ENCODE results near the gene HOXC5.
A peak's percentile ranks its signal among the peaks of the same experiment; 100 is the strongest.

HOXC5 gene

GRCh38 chr12:54050482-54050810 is 17.6 kb downstream of the HOXC5 start:
- no peak for DNase-seq

- DNase-seq, result no peak
These were observed 18.4 kb downstream of the HOXC5 start for GRCh38 chr12:54051026-54051842.

GRCh38 chr12:54051874-54052437 is 19.1 kb downstream of the HOXC5 start:
- no peak for DNase-seq

DNA sequence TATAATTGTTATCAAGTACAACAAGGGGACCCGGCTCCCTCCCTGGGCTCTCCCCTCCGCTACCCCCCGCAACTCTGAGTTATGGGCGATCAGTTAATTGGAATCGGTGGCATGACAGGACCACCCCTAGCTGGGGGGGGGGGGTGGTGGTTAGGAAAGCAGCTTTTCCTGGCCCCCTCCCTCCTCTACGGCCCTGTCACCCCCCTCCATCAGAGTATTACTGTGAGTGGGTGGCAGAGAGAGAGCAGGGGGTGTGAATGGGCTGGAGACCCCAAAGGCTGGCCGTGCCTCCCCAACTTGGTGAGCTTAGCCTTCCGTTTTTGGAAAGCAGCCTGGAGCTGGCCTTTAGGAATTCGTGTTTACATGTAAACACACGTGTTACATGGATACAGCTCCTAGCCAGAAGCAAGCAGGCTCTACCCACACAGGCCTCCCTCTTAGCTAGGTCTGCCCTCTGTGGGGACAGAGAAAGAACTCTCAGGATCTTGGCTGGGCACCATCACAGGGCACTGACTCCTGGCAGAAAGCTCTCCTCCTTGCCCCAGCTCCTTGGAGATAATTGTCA is 19.7 kb downstream of the HOXC5 start:
- DNase-seq, result no peak

DNA sequence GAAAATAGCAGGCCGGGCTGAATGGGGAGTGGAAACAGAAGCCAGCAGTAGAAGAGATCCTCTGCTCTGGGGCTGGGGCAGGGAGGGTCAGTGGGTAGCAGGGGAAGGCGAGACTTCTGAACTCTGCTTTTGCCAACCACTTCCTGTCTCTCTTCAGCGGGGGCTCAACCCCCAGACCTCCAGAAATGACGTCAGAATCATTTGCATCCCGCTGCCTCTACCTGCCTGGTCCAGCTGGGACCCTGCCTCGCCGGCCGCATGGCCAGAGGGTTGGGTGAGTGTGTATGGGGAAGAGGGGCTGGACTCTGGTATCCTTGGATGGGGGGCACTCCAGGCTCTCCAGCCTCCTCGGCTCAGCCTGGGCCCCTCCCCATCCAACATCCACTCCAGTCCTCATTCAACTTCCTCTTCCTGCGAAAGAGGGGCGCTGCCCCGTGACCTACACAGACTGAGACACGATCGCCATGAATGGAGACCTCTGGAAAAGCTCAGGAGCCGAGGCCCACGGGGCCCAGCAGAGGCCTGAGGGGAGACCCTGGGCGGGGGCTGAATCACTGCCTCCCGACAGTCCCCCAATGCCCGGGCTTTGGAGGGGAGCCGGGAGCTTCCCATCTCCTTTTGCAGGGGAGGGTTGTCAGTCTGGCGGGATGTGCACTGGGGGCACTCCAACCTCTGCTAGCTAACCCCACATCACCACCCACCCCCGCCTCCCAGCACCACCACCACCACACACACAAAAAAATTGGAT is 20.3 kb downstream of the HOXC5 start:
- DNase-seq, result peak; percentile 63

- DNase-seq, result no peak
These were observed 21.2 kb downstream of the HOXC5 start, which contains the start of gene HOXC4 for GRCh38 chr12:54053751-54054741. Gene HOXC4, plus strand, starts transcription at chr12:54053835. Its CDS starts 88 bp downstream, at chr12:54053923.

DNA sequence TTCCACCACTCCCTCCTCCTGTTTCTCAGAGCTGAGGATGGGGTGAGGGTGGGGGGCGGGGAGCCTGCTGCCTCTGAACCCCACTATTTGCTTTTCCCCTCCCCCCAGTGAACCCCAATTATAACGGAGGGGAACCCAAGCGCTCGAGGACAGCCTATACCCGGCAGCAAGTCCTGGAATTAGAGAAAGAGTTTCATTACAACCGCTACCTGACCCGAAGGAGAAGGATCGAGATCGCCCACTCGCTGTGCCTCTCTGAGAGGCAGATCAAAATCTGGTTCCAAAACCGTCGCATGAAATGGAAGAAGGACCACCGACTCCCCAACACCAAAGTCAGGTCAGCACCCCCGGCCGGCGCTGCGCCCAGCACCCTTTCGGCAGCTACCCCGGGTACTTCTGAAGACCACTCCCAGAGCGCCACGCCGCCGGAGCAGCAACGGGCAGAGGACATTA is 21.9 kb downstream of the HOXC5 start:
- DNase-seq, result no peak

GRCh38 chr12:54055552-54055951 is 22.7 kb downstream of the HOXC5 start:
- no peak for DNase-seq

DNA sequence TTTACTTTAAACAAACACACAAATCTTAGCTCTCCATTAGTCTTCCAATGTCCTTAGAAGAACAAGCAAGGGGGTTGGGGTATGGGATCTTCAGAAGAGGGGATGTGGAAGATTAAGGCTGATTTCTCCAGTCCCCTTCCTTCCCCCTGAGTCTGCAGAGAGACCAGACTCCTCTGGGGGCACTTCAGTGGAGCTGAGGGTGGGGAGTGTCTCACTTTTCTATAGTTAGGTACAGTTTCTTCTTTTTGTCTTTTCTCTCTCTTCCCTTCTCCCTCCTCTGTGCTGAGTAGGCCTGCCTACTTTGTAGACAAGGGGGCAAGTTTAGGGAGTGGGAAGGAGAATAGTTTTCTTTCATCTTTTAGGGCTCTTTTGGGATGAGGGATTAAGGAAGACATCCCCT is 23.3 kb downstream of the HOXC5 start:
- DNase-seq, result no peak

- DNase-seq, result no peak
These were observed 25.4 kb downstream of the HOXC5 start for GRCh38 chr12:54058128-54058768.

DNA sequence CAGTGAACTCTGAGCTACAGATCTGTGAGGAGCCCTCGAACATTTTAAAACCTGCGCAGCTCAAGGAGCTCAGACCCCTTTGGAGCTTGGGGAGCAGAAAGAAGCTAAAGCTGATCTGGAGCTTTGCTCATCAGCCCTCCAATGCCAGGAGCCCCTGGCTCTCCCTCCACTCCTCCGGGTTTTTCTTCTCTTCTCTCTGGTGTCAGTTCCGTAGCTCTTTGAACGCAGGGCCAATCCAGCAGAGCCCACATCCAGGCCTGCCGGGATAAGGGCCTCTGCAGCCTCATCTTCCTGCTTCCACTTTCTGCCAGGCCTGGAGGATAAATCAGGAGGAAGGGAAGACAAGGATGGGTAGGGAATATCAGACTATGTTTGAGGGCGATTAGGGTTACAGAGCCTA is 26.8 kb downstream of the HOXC5 start:
- no peak for DNase-seq

DNA sequence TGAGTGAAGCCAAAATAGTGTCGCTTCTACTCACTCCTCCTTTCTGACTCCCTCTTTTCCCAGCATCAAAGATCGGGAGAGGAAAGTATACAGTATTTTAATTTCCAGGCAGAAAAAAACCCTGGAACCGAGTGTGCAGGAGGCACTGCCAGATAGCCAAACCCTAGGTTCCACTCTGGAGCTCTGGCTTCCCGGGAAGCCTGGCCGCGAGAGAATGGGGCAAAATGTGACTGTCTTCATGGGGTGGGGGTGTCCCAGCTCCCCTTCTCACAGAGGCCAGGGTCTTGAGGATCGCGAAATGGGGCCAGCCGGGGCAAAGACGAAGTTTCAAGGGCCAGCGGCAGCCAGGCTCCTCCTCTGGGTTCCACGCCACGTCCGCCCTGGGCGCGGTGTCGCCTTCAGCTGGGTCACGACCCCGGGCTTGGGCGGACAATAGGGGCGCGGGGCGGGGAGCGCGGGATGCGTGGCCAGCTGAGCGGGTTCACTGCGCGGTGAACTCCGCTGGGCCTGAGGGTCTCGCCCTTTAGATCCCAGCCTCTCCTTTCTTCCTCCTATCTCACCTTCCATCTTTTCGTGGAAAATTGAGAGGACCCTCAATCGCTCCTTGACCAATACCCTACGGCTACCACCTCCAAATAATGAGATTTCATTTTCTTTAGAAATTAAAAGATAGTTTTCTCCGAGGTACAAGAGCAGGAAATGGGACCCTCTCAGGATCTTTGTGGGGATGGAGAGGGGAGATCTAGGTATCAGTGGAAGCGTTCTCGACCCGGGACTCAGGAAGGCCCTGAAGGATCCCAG is 27.5 kb downstream of the HOXC5 start:
- no peak for DNase-seq

- DNase-seq, result no peak
These were observed 28.3 kb downstream of the HOXC5 start for GRCh38 chr12:54060975-54061778.

DNA sequence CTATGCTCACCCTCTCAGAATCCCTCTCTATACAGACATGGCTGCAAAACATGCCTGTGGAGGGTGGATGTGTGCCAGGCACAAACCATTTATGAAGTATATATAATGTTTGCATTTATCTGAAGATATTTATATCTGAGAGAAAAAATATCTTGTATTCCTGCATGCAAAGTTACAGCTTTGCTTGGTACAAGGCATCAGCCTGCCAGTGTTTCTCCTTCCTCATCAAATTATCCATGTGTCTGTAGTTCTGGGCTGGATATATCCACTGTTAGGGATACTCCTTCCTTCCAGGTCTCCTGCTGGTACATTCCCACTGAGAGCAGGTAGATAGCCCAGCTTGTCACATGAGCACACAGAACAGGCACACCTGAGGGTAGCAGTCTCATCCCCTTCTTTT is 32.8 kb downstream of the HOXC5 start:
- DNase-seq, result no peak

- no peak for DNase-seq
These were observed 33.6 kb downstream of the HOXC5 start for GRCh38 chr12:54066408-54066807.

DNA sequence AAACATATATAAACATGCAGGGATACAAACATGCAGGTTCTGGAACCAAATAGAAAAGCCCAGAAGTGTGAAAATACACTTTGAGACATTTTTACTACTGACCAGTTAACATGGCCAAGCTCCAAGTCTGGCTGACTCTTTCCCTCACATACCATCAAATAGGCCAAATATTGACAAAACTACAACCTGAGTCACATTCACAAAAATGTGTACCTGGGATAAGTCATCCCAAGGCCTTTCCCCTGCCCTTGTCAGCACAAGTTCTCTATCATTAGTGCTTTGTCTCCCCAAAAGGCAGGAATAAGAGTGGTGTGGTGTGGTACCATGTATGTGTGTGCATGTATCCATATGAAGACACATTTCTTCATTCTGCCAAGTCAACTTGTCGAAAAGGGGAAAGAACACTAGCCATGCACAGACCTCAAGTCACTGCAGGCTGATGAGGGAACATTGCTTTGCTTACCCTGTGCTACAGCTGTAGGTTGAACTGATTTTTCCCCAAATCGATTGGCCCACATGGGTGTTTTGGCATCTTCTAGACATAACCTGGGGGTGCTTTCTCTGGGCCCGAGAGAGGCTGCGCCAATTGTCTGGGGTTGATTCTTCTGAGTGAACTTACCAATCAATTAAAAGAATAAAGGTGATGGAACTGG is 35.7 kb downstream of the HOXC5 start:
- DNase-seq, result no peak

GRCh38 chr12:54071942-54072341 is 39.1 kb downstream of the HOXC5 start:
- no peak for DNase-seq

DNA sequence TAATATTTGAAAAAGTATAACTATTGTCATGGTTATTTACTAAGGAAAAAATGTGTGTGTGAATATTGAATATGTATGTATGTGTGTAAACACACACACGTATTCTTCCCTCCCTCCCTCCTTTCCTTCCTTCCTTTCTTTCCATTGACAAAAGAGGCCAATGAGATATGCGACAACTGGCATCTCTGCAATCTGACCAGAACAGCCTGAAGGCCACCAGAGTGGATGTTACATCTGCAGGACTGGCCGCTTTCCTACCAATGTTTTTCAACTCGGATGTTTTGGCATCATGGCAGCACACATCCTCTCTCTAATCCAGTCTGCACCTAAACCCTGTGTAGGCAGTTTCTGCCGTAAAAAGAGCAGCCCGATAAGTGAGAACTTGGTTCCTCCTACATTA is 41.5 kb downstream of the HOXC5 start:
- no peak for DNase-seq

DNA sequence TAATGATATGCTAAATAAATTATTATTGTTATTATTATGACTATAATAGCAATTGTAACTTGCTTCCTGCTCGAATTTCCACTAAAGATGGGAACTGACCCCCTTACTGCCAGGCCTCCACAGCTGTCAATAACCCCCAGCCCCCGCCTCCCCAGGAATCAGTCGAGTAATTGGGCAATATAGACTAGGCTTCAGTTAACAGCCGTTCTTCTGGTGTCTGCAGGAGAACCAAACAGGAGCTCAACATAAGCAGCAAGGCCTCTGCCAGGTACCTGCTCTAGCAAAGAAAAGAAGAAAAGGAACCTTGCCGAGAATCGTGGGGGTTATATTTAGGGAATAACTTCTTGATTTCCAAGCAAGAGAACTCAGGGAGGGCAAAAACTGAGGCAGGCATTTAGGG is 42.6 kb downstream of the HOXC5 start:
- no peak for DNase-seq

DNA sequence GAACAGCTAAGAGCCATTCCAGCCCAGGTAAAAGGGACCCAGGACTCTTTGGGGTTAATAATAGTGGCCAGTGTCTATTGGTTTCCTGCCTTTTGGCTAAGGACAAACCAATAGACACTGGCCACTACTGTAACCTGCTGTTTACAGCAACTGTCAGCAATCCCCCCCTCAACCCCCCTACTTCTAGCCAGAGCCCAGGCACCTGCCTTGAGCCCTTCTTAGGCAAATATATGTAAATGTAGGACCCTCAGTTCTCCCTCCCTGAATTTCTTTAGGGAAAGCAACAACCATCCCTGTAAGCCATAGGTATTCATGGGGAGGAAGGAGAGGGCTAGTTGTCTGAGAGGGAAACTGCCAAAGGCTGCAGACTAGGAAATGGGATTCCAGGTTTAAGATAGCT is 43.1 kb downstream of the HOXC5 start:
- DNase-seq, result no peak
